Kidney glomerular epithelial cell (primary cell): ENCODE measurements around the gene MAP4K4.

Experiments used
- DNase-seq: peaks from one replicate; lab custom pipeline; 2025; lab: John Stamatoyannopoulos, UW

Gene MAP4K4

DNA sequence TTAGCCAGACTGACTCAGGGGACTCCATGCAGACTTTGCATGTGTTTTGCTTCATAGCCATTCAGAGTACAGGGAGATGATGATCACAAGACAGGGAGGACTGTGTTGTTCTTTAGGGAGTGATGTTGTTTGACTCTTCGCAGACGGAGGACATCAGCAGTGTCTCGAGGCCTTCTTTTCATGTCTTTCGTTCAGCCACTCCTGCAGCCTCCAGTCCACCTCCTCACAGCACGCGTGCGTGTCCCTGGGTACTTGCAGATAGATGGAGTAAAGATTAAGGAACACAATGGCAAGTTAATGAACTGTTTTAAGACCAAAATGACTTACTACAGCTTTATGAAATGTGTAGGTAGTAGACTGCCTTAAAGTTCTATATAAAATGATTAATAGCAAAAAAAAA, 114.7 kb downstream of the MAP4K4 start:
- no peak for DNase-seq

- DNase-seq = no peak
Observed at GRCh38 chr2:101814752-101815151, 117.2 kb downstream of the MAP4K4 start.

DNA sequence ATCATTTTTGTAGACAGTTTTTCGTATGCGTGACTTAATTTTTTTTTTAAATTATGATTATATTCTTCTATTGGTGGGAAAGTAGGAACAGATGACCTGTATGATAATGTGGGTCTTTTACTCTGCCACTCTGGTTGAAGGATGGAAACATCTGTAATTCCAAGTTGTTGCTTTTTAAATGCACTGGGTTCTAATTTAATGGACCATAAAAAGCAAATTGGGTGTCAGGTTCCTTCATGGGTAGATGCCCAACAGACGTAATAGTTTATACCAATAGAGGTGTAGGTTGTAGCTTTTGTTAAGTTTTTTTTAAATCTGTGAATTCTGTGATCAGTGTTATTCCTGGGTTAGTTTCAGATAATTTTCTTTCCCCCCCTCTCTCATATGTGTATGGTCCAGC, 117.6 kb downstream of the MAP4K4 start:
- no peak for DNase-seq

DNA sequence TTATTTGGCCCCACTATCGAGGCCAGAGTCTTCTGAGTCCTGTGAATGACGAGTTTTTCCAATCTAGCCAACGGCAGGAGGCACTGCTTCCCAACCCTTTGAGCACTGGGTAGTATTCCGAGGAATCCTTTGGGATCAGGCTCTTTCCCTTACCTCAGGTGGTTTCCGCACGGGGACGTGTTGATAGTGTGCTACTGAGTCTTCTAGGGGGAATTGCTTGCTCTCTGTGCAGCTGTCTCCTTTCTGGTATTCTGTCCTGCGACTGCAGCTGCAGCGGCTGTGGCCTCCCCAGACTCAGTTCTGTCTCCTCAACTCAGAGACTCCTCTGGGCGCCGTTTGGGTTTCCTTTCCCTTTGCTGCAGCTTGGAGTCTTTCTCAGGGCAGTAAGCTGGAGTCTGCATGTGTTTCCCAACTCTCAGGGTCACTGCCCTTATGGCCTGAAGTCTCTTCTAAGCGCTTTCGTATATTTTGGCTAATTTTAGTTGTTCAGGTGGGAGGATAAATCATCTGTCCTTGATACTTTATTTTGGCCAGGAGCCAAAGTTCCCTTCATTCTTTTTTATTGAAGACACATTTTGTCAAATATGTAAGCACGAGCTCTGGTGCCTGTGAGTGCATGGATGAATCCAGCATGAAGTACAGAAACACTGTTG, 118.4 kb downstream of the MAP4K4 start:
- no peak for DNase-seq

- DNase-seq = no peak
Observed at GRCh38 chr2:101816598-101816997, 119.1 kb downstream of the MAP4K4 start.

GRCh38 chr2:101817481-101817880, 120.0 kb downstream of the MAP4K4 start:
- DNase-seq = no peak

GRCh38 chr2:101818531-101819451, 121.3 kb downstream of the MAP4K4 start:
- DNase-seq = no peak

DNA sequence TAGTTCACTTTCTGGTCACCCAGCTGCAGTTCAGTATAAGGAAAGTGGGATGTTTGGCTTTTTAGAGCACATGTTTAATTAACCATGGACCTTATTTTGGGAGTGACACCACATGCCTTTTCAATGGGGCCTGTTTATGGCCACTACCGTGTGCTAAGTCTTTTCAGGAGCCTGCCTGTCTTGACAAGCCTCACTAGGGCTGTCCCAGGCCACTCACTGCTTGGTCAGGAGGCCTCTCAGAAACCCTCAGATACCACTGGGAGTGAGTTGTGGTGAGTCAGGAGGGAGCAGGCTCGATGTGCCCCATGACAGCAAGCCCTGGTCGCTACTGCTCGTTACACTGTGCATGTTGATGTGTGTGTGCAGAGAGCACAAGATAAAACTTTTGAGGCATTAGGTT, 123.0 kb downstream of the MAP4K4 start:
- DNase-seq = peak; percentile 14

DNA sequence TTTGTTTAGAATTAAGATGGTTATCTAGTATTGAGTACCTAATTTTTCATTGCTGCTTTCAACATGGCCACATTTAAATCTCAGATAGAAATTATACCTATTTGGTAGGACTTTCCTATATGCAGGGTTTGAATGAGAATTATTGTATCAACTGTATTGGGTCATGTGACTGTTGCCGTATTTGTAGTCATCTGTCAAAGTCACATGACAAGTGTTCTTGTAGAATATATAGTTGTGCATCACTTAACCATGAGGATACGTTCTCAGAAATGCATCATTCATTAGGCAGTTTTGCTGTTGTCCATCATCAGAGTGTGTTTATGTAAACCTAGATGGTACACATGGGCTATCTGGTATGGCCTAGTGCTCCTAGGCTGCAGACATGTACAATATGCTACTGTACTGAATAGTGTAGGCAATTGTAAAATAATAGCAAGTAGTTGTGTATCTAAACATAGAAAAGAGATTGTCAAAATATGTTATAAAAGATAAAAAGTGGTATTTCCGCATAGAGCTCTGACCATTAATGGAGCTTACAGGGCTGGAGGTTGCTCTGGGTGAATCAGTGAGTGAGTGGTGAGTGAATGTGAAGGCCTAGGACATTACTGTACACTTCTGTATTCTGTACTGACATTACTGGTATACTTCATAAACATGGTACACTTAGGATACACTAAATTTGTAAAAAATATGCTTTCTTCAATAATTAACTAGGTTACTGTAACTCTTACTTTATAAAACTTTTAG, 123.7 kb downstream of the MAP4K4 start:
- DNase-seq = no peak

DNA sequence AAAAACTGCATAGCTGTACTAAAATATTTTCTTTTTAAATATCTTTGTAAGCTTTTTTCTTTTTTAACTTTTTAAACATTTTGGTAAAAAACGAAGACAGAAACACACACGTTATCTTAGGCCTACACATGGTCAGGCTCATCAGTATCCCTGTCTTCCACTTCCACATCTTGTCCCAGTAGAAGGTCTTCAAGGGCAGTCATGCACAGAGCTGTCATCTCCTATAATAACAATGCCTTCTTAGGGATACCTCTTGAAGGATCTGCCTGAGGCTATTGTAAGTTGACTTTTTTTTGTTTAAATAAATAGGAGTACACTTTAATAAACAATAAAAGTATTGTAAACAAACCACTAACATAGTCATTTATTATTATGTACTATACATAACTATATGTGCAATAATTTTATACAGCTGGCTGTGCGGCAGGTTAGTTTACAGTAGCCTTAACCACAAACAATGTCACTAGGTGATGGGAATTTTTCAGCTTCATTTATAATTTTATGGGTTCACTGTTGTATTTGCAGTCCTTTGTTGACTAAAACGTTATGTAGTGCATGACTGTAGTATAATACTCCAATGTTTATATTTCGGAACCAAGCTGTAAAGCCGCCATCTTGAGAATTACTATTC, 124.4 kb downstream of the MAP4K4 start:
- no peak for DNase-seq

DNA sequence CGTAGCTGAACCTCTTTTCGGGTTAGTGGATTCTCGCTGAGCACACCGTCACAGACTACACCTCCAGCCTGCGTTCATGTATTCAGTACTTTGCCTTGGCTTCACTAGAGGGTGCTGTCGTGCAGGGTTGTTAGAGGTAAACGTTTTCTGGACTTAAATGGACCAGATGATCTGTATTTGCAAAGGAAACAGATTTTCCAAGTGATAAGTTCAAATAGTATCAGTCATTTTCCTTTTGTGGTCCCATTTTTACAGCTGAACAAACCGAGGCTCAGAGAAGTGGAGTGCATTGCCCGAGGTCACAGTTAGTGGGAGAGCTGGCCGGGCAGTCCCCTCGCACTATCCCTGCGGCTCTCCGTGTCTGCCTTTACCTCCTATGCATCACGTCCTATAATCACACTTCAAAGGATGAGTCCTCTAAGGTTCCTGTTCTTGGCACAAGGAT, 125.9 kb downstream of the MAP4K4 start:
- peak; percentile 38 for DNase-seq

- DNase-seq = no peak
Observed at GRCh38 chr2:101823859-101824258, 126.4 kb downstream of the MAP4K4 start.

DNA sequence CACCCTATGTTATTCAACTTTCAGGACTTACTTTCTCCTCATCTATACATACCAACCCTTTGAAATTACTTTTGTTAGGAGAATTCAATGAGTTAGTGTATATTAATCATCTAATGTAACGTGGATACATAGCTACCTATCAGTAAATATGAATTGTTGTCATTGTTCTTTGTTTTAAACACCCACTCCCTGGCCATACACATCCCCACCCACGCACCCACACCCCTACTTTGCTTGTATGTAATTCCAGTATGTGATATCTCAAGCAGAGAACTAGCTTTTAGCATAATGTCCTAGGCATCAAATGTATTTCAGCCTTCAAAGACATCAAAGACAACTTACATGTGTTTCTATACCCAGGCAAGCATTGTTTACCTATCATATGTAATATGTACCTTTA, 129.2 kb downstream of the MAP4K4 start:
- DNase-seq = no peak

DNA sequence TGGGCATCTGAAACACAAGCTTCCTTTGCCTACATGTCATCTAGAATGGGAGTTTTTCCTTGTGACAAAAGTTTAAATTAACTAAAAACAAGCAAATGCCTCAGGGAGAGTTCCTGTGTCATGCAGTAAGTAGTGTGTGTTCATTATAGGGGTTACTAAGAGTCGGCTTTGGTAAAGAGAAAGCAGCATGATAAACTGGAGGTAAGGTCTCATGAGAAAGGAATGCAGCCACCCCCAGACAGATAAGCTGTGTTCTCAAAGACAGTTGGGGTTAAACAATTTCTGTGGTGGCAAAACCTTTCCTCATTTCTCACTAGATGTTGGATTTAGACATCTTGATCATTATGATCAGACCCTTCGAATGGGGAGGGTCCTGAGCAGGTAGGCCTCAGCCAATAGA, 129.7 kb downstream of the MAP4K4 start:
- DNase-seq = peak; percentile 98

- no peak for DNase-seq
Observed at GRCh38 chr2:101828257-101828656, 130.8 kb downstream of the MAP4K4 start.

GRCh38 chr2:101828673-101829334, 131.3 kb downstream of the MAP4K4 start:
- no peak for DNase-seq

DNA sequence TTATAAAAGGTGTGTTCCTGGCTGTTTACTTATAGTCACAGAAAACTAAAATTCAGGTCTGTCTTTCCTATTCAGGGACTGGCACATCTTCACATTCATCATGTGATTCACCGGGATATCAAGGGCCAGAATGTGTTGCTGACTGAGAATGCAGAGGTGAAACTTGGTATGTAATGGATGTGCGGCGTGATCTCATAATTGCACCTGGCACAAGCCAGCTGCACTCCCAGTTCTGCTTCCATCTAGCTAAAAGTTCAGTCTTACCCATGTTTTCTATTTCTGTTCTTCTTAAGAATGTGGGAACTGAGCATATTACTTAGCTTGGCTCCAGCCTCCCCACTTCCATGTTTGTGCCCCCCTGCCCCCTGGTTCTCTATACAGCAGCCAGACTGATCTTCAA, 131.9 kb downstream of the MAP4K4 start:
- no peak for DNase-seq

DNA sequence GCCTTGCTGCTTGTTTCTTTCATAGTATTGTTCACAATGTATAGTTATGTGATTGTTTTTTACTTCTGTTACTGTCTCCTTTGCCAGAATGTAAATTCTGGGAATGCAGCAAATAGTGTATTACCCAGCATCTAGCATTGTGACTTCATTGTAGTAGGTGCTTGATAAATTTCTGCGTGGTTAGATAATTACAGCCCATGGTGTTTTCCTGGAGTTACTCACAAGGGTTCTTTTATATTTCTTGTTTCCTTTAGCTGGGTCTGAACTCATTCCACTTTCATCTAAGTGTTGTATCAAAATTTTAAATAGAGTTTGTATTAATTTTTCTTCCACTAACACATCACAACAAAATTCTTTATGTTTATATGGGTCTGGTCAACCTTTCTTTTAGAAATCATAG, 132.6 kb downstream of the MAP4K4 start:
- DNase-seq = no peak

GRCh38 chr2:101830555-101830954, 133.0 kb downstream of the MAP4K4 start:
- DNase-seq = peak; percentile 87

GRCh38 chr2:101831351-101831865, 133.9 kb downstream of the MAP4K4 start:
- DNase-seq = peak; percentile 58

- DNase-seq = no peak
Observed at GRCh38 chr2:101832114-101832513, 134.6 kb downstream of the MAP4K4 start.
